Spleen (tissue), 3 donors: ENCODE results near the gene AOAH.

ENCODE experiments used
- POLR2A ChIP-seq, 3 donors: fragments of 450-650 bp; IDR thresholded peaks; one replicate each; pipeline ENCODE4 v1.5.1; 2017; ENCODE audit warnings: antibody characterized with exemption in 3 of 3, mild to moderate bottlenecking in 1 of 3
- POLR2AphosphoS5 ChIP-seq, 3 donors: sonication (generic); formaldehyde crosslinking; IDR thresholded peaks; one replicate each; pipeline ENCODE4 v1.5.1; 2017; ENCODE audit warnings: antibody characterized with exemption in 3 of 3

GRCh38 chr7:36652431-36652830, 71.9 kb downstream of the AOAH start:
- TF ChIP-seq POLR2AphosphoS5 (IDR thresholded peaks at IDR 0.05): no peak
- no peak for TF ChIP-seq POLR2A (IDR thresholded peaks at IDR 0.05)
